ENCODE data around the gene CDK2AP2.

The CDK2AP2 gene

DNA sequence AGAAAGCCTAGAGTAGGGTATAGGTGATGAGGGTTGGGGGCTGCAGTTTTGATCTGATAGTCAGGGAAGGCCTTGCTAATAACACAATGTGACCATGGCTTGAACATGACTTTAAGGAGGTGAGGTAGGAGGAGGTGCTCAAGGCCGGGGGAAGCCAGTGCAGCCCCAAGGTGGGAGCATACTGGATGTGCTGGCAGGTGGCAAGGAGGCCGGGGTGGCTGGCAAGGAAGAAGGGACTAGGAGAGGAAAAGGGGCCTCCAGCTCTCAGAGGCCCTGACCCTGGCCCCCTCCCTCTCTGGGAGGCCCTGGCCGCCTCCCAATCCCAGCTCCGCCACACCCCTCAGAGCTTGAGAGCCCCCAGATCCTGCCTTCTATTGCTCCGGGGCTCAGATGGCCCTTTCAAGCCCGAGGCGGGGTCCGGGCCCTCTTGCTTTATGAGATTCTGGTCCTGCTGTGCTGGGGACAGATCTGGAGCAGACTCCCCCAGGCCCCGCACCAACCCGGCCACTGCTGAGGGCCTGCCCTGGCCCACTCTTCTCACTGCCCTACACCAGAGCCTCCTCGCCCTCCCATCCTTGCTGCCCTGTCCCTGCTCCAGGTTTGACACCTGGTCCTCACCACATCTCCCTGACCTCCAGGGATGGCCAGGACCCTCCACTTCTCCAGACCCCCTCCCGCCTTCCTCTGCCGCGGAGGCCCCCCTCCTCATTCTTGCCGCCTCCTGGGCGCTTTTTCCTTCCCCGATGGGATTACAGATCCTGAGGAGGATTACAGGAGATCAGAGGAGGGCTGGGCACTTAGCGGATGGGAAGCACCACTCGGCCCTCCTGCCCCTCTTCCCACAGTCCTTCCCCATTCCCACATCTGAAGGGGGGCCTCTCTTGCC is 4.6 kb downstream of the CDK2AP2 start:
- no peak for DNase-seq (ENCODE audit: low spot score)

DNA sequence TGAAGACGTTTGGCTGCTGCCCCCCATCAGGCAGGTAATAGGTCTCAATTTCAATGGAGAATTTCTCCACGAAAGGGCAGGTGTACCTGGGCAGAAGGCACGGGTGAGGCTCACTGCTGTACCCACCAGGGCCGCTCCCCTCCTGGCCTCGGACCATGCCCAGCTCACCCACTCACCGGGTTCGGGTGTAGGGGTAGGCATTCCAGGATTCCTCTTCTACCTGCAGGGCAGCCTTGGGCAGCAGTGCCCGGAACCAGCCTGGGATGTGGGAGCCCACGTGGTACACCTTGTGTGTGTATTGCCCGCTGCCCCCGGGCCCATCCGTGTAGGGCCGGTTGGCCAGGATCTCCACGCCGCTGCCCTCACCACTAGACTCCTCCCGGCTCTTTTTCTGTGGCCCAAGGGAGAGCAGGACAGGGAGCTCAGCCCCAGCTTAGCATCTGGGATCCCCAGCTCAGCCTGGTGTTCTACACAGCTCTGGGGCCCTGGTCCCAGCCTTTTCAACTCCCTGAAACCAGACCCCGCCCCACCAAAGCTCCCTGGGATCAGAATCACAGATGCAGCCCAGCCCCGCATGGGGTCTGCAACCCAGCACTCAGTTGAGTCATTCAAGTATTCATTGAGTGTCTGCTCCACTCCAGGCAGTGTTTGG is 5.5 kb downstream of the CDK2AP2 start:
- no peak for DNase-seq (ENCODE audit: low spot score)

DNA sequence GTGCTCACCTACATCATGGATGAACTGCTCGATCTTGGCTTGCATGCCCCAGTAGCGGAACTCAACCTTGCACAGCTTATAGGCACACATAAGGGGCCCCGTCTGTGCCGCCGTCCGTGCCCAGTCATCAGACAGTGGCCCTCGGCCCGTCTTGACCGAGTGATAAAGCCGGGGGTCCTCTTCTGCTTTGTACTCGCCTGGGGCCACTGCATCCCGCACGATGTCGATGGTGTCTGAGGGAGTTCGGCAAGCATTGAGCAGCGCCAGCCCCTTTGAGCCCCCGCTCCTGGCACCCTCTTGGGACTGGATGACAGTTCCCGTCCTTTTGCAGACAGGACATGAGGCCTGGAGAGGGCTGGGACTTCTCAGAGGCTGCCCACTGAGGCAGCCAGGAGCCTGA is 6.1 kb downstream of the CDK2AP2 start:
- DNase-seq (ENCODE audit: low spot score) = no peak

DNA sequence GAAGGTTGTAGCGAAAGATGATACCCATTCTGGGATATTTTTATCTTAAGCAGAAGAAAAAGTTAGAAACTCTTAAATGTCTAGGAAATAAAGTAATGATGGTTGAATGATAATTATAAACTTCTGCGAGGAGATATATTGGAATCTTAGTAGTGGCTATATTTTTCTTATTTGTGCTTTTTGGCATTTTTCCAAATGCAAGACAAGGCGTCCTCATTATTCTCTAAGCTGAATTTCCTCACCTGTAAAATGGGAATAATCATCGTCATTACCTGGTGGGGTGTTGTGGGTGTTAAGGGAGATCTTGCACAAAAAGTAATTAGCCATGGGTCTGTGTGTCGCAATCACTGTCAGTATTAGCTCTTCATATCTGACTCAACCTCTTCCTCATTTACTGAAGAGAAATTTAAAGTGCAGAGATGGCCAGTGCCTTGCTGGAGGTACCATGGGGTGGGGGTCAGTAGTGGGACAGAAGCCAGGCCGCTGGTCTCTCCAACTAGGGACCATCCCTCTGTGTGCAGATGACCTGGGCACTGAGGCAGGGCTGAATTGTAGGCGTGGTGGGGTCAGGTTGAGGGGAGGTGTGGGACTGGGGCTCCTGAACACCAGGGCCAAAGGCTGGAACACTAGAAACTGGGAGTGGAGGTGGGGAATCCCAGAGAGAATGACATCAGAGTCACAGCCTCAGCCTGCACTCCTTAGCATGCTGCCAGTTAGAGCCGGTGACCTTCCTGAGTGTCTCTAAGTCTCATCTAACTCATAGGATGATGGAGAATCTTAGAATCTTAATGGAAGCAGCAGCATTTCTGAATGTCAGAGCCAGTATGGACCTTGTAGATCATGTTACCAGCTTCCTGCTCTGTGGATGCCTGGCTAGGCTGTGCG is 6.9 kb downstream of the CDK2AP2 start:
- no peak for DNase-seq (ENCODE audit: low spot score)

DNA sequence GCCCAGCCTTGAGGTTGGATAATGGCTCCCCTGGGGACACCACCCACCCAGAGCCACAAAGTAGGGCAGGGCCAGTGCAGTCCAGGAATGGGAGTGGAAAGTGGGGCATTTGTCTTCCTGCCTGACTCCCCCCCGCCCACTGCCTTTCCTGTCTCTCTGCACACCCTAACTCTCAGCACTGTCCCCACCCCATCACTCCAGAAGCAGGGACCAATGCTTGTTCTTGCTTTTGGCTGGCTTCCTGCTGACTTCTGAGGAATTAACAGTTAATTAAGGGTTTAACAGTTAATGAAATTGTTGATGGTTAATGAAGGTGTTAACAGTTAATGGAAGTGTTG is 7.5 kb downstream of the CDK2AP2 start:
- DNase-seq (ENCODE audit: low spot score) = no peak

DNA sequence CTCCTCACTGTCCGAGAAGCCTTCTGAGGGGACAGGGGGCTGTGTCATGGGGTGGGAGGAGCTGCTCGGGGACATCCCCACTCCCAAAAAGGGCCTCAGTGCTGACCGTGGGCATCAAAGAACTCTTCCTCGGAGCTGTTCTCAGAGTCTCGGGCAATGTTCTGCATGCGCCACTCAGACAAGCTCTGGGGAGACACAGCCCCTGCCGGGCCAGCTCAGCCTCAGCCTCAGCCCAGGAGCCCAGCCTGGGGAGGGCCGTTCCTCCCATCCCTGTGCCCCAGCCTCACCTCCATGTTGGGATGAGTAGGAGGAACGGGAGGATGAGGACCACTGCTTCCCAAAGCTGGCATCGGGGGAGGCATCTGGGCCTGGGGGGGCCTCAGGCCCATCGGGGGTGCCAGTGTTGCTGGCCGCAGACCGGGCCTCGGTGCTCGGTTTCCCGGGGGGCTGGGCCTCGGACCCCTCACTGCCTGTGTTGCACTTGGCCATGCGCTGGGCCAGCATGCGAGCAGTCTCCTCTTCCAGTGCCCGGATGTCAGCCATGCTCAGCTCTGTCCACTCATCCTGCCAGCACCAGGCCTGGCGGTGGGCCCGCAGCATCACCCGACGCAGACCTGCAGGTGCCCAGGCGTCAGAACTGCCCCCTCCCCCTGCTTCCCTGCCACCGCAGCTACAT is 8.0 kb downstream of the CDK2AP2 start:
- no peak for DNase-seq (ENCODE audit: low spot score)

DNA sequence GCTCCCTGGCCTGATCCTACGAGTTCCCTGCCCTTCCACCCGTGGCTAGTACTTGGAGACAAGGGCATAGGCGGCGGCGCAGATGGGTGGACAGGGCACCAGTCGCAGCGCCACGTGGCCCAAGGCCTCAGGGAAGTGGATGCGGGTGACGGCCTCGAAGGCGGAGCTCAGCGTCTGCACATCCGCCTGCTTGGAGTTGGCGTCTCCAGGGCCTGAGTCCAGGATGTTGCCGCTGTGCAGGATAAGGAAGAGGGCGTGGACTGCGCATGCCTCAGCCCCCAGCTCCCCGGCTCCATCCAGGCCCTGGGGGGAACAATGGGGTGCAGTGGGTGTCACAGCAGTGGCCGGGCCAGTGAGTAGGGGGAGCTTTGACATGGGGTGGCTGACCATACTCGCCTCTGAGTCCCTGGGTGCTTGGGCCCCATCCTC is 9.4 kb downstream of the CDK2AP2 start:
- no peak for DNase-seq (ENCODE audit: low spot score)

DNA sequence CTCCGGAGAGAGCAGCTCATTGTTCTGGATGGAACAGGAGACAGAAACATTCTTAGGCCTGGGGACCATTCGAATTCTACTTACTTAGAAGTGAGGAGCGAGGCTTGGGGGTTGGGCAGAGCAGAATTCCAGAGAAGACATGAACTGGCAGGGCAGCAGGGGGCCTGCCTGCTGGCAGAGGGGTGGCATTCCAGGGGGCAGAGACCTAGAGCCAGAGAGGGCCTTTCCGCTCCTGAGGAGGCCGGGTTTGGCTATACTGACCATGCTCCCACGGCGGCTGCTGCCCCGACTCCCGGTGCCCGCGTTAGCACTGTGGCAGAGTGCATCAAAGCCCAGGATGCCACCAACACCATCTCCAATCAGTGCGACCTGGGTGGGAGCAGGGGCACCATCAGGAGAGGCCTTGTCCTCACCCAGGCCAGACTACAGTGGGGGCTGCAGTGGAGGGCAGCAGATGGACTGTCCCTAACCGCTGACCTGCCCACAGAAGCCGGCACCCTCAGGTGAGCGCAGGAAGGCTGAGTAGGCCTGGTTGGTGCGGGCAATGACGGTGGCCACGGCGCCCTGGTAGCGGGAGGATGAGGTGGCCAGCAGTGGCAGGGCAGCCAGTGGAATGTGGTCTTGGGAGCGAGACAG is 10.2 kb downstream of the CDK2AP2 start:
- DNase-seq (ENCODE audit: low spot score) = no peak

DNA sequence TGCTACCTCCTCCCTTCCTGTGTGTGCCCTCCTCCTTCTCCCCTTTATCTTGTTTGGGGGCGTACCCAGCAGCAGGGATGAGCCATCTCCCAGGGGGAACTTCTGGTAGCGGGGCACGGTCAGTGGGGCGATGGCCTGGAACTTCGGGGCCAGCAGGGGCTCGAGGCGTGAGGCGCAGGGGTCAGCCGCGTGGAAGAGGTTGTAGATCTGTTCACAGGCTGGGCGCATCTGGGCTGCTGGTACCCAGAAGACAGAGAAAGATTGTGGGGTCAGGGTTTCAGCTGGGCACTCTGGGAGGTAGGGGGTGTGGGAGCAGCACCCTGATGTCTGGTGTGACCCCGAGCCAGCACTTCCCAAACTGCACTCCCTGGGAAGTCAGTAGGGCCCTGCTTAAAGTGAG is 11.8 kb downstream of the CDK2AP2 start:
- no peak for DNase-seq (ENCODE audit: low spot score)

DNA sequence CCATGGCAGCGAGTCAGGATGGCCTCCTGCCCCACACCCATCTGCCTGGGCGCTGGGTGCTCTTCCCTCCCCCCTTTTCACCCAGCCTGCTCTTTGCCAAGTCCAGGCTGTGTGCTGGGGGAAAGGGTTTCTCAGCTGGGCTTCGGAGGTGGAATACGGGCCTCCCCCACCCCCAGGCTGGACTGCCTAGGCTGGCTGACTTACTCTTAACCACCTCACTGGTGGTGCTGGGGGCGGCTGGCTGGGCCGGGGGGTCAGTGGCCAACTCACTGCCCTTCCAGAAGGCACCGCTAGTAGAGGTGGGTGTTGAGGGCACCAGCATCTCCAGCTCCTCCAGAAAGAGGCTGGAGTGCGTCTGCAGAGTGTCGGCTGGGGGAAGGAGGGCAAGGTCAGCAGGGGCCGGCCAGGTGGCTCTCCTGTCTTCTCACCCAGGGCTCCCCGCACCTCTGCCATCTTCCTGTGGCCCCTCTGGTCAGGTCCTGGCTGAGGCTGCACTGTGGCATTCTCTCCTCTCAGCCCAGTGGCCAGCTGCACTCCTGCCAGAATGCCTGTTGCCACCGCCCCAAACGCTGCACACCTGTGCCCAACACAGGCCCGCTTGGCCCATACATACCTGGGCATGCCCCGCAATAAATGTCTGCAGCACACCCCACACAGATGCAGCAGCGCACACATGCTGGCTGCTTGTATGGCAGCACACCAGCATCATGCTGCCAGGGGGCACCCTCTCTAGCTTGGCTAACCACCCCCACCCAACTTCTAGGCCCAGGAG is 12.5 kb downstream of the CDK2AP2 start:
- DNase-seq (ENCODE audit: low spot score) = no peak

DNA sequence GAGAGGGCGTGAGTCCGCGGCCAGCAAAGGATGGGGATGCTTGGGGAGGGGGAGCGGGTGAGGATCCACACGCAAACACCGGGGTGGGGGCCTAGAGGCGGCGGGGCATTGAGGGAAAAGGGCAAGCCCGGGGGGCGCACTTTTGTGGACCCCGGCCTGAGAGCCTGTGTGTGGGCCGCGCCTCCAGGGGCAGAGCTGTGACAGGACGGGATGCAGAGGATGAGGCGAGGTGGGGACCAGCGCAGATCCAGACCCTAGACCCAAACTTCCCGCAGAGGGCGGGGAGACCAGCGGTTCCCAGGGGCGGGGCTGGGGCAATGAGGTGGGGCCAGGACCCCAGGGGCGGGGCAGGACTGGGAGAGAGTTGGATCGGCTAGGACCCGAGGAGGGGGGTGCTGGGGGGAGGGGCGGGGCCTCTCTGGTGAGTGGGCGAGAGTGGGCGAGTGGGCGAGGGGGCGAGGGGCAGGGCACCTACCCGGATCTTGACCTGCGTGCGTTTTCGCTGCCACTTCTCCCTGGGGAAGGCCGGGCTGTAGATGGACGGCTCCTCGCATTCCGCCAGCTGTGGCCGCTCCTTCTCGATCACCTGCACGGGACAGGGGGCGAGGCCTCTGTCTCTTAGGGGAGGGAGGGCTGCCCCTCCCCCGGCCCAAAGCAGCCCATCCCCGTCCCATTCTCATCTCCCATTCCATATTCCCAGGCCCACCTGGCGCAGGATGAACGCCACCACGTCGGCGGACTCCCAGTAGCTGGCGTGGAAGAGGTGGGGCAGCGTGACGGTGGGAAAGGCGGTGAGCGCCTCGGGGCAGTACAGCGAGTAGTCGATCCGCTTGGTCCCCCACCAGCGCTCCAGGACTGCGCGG is 13.4 kb downstream of the CDK2AP2 start:
- DNase-seq (ENCODE audit: low spot score) = no peak

DNA sequence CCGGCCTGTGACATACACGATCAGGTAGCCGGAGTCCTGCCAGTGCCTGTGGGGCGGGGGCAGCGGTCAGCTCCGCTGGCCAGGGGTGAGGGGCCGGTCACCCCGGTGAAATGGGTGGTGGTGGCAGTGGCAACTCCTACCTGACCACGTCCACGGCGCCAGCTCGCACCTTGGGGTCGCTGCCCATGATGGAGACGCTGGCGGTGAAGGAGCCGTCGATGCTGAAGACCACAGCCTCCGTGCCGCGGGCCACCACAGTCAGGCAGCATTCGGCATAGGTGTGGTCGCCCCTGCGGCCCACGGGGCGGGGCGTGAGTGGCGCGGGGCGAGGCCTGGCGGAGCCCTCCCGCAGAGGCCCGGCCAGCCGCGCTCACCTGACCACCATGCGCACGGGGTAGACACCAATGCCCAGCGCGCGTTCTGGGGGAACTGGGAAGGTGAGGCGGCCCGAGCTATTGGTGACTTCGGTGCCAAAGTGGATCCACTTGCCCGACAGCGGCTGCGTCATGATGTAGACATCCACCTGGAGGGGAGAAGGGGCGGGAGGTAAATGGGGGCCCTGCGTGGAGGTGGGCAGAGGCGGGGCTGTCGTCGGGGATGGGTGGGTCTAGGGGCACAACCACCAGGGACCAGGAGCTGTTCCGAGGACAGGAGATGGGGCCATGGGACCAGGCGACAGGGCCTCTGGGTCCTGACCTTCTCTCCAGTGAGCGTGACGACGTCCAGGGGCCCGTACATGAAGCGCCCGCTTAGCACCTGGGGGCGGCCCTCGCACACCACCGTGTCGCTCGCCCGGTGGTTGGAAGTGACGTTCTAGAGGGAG is 14.2 kb downstream of the CDK2AP2 start:
- no peak for DNase-seq (ENCODE audit: low spot score)

DNA sequence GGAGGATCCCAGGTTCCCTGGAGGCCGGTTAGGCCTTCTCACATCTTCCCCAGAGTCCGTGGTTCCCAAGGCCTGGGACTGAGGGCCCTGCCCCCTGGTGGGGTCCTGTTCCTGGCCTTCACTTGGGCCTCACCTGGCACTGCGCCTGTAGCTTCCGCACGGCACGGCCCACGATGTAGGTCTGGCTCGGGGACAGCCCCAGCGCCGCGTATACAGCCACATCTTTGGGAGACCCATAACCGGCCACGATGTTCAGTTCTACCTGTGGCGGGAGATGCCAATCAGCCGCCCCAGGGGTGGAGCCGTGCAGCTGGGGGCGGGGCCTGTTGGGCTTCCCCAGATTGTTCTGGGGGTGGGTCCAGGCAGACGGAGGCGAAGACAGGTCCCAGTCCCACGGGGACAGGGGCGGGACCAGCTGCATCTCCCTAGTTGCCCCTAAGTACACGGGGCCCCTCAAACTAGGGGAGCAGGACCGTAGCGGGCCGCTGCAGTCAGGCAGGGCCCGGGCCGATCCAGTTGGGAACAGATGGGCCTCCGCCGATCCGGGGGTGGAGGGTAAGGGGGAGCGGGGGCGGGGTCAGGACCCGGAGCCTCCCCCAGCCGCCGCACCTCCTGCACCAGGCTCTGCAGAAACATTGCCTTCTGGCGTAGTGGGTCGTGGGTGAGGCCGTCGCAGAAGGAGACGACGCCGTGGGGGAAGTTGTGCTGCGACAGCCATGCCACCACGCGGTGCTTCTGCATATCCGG is 15.0 kb downstream of the CDK2AP2 start:
- no peak for DNase-seq (ENCODE audit: low spot score)

DNA sequence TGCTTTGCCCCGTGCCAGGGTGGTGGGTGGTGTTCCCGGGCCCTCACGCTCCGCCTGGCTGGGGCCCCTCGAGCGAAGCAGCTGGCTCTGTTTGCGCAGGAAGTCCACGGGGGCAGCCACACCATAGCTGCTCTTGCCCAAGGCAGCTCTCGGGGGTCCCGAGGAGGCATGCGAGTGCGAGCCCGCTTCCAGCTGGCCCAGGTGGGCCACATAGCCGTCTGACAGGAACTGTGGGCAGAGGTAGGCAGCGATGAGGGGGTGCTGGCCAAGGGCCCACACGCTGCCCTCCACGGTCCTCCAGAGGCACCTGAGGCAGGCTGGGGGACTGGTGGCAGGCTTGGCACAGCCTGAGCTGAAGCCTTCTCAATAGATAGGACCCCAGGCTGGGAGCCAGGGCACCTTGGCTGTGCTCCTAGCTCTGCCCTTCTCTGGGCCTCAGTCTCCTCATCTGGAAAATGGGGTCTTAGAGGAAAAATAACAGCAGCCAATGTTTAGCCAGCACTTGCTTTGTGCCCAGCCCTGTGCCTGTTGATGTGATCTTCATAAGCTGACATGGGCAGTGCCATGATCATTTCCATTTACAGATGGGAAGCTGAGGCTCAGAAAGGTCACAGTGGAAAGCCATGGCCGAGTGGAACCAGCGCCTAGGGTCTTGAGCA is 15.8 kb downstream of the CDK2AP2 start:
- DNase-seq (ENCODE audit: low spot score) = no peak

DNA sequence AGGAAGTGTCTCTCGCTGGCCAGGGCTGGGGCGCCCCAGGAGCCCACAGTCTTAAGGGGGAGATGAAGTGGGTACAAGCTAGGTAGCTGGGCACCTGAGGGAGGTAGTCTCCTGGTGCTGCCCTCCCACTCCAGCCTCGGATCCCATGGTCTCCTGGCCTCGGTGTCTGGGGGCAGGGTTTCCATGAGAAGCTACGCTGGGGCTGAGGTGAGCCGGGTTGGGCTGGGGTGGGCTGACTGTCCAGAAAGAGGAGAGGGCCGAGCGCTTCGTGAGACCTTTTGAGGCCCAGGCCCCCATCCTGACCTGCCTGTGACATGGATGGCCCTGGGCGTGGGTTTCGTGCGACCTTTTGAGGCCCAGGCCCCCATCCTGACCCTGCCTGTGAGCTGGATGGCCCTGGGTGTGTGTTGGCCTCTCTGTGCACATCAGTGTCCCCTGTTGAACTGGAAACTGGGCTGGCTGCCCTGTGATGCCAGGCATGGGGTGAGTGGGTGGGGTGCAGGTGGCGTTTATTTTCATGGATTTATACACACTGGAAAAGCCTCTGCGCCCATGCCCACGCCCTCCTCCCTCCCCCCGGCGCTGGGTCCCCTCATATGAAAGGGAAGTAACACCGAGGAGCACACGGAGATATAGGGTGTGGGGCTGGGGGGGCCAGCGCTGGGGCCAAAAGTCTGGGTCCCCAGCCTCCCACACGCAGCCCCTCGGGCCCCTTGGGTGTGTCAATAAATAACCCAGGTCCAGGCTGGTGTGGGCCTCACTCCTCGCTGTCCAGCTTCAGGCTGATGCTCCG is 16.5 kb downstream of the CDK2AP2 start:
- no peak for DNase-seq (ENCODE audit: low spot score)

DNA sequence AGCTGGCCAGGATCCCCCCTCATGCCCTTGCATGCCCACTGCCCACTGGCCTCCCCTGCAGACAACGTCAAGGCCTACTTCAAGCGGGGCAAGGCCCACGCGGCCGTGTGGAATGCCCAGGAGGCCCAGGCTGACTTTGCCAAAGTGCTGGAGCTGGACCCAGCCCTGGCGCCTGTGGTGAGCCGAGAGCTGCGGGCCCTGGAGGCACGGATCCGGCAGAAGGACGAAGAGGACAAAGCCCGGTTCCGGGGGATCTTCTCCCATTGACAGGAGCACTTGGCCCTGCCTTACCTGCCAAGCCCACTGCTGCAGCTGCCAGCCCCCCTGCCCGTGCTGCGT is 17.3 kb downstream of the CDK2AP2 start:
- DNase-seq (ENCODE audit: low spot score) = no peak

Measured in CD4-positive, alpha-beta T cell treated with Interleukin-6 at 100 ng/mL for 8 hours (primary cell).